OCI-LY3 (cell line): ENCODE measurements around the gene ZBTB8A.

Experiments used
- H2AFZ ChIP-seq: fragments of 200-600, 300-600 bp; shearing (Covaris generic); 2 replicates; pipeline ENCODE4 v1.6.0; 2014; ENCODE audit warnings: antibody characterized with exemption, low read depth, low read length
- H3K27ac ChIP-seq: fragments of 200-600, 300-600 bp; sonication (generic); 2 replicates; pipeline ENCODE4 v1.5.1; 2014; ENCODE audit warnings: mild to moderate bottlenecking, low read length, moderate library complexity, mixed read lengths
- H3K27me3 ChIP-seq: fragments of 200-600, 300-600 bp; sonication (generic); 2 replicates; pipeline ENCODE4 v1.6.1; 2014; ENCODE audit warnings: low read depth, low read length, mixed read lengths
- H3K36me3 ChIP-seq: fragments of 200-600, 300-600 bp; sonication (generic); replicated peaks from 2 replicates; pipeline ENCODE3; 2014; ENCODE audit warnings: low read depth, low read length, mixed read lengths
- H3K4me1 ChIP-seq: fragments of 300-600, 200-600 bp; sonication (generic); 2 replicates; pipeline ENCODE4 v1.6.1; 2014; ENCODE audit warnings: low read length, mixed read lengths
- H3K4me2 ChIP-seq: fragments of 200-600, 300-600 bp; sonication (generic); 2 replicates; pipeline ENCODE4 v1.6.1; 2014; ENCODE audit warnings: low read length, mixed read lengths
- H3K4me3 ChIP-seq: fragments of 300-600, 200-600 bp; sonication (generic); 2 replicates; pipeline ENCODE4 v1.5.1; 2014; ENCODE audit warnings: antibody characterized with exemption, mild to moderate bottlenecking, low read length, moderate library complexity
- H3K79me2 ChIP-seq: fragments of 300-600, 200-600 bp; shearing (Covaris generic); 2 replicates; pipeline ENCODE4 v1.6.1; 2014; ENCODE audit warnings: mild to moderate bottlenecking, low read length, mixed read lengths
- H3K9ac ChIP-seq: fragments of 300-600, 200-600 bp; shearing (Covaris generic); 2 replicates; pipeline ENCODE4 v1.6.0; 2014; ENCODE audit warnings: mild to moderate bottlenecking, low read length, moderate library complexity
- H3K9me3 ChIP-seq: fragments of 200-600, 300-600 bp; shearing (Covaris generic); 2 replicates; pipeline ENCODE4 v1.6.1; 2014; ENCODE audit warnings: low read length, mixed read lengths; ENCODE audit not compliant: insufficient read depth
- H4K20me1 ChIP-seq: fragments of 200-600, 300-600 bp; sonication (generic); 2 replicates; pipeline ENCODE4 v1.6.1; 2016; ENCODE audit warnings: low read length, mixed read lengths; ENCODE audit not compliant: insufficient read depth
- CTCF ChIP-seq: fragments of 200-600, 300-600 bp; sonication (generic); IDR thresholded peaks from 2 replicates; pipeline ENCODE4 v1.5.1; 2014; ENCODE audit warnings: antibody characterized with exemption, low read length, low read depth
- EZH2phosphoT487 ChIP-seq: fragments of 200-600 bp; shearing (Covaris generic); IDR thresholded peaks from 2 replicates; pipeline ENCODE4 v1.6.1; 2018; ENCODE audit warnings: antibody characterized with exemption, mixed run types, low read depth

Gene ZBTB8A

GRCh38 chr1:32568929-32569328 is 29.7 kb downstream of the ZBTB8A start:
- Histone ChIP-seq H3K4me1 (no peaks in the 10 kb centered on the region), H4K20me1 (no peaks in the 10 kb centered on the region), H3K27me3 (no peaks in the 10 kb centered on the region)

GRCh38 chr1:32580348-32581017 is 41.3 kb downstream of the ZBTB8A start:
- no peak for TF ChIP-seq EZH2phosphoT487
- Histone ChIP-seq H4K20me1 (no peaks in the 10 kb centered on the region), H3K27ac (no peak overlapping the region), H3K4me3 (no peak overlapping the region), H3K36me3 (no peaks in the 10 kb centered on the region), H3K4me1 (no peaks in the 10 kb centered on the region), H3K27me3 (no peaks in the 10 kb centered on the region), H3K9me3 (no peaks in the 10 kb centered on the region), H3K79me2 (no peaks in the 10 kb centered on the region), H2AFZ (no peak overlapping the region), H3K9ac (no peak overlapping the region), H3K4me2 (no peak overlapping the region)

More at GRCh38 chr1:32568929-32569328, 29.7 kb downstream of the ZBTB8A start:
- Histone ChIP-seq H3K27ac (no peak overlapping the region), H3K9ac (no peak overlapping the region), H3K9me3 (no peaks in the 10 kb centered on the region), H2AFZ (no peak overlapping the region), H3K36me3 (no peaks in the 10 kb centered on the region), H3K4me3 (no peak overlapping the region), H3K4me2 (no peak overlapping the region), H3K79me2 (no peaks in the 10 kb centered on the region)
- TF ChIP-seq EZH2phosphoT487 (no peak), CTCF (no peak)

- no peak overlapping the region for H2AFZ ChIP-seq
- no peaks in the 10 kb centered on the region for H4K20me1 ChIP-seq
- H3K9me3 ChIP-seq: no peaks in the 10 kb centered on the region
- H3K4me3 ChIP-seq: no peak overlapping the region
- H3K27me3 ChIP-seq: no peaks in the 10 kb centered on the region
- H3K79me2 ChIP-seq: no peaks in the 10 kb centered on the region
- H3K4me2 ChIP-seq: no peak overlapping the region
- H3K36me3 ChIP-seq: no peaks in the 10 kb centered on the region
- no peaks in the 10 kb centered on the region for H3K4me1 ChIP-seq
- TF ChIP-seq CTCF (no peak), EZH2phosphoT487 (no peak)
- H3K9ac ChIP-seq: no peak overlapping the region
- H3K27ac ChIP-seq: no peak overlapping the region
Observed at GRCh38 chr1:32592943-32593342, 53.7 kb downstream of the ZBTB8A start.

- Histone ChIP-seq H3K4me2 (no peak overlapping the region), H3K4me1 (no peaks in the 10 kb centered on the region), H3K79me2 (no peaks in the 10 kb centered on the region), H2AFZ (no peak overlapping the region), H3K9ac (no peak overlapping the region), H3K4me3 (no peak overlapping the region), H3K9me3 (no peaks in the 10 kb centered on the region), H3K27me3 (no peaks in the 10 kb centered on the region), H3K36me3 (no peaks in the 10 kb centered on the region), H3K27ac (no peak overlapping the region), H4K20me1 (no peaks in the 10 kb centered on the region)
- TF ChIP-seq EZH2phosphoT487: no peak
- TF ChIP-seq CTCF: no peak
Observed at GRCh38 chr1:32600034-32600433, 60.8 kb downstream of the ZBTB8A start.
